Fibroblast of lung (primary cell): Measurements from ENCODE around the gene TMEM97. TPM values are rescaled to one million over a fixed set of nuclear protein-coding genes. Genes with fewer than 3 reads are reported as not detected.

Experiments used
- DNase-seq, 2 donors: peaks; one replicate each; pipeline versions ENCODE4 v3.0.0 to v3.0.0-alpha.2; 2010; ENCODE audit warnings: low read depth in 2 of 2
- H2AFZ ChIP-seq: 2 replicates; pipeline ENCODE4 v1.5.1; 2012; ENCODE audit warnings: low read length, control low read depth, inconsistent platforms
- H3K27ac ChIP-seq: 2 replicates; pipeline ENCODE4 v1.5.1; 2011; ENCODE audit warnings: low read length, control low read depth; ENCODE audit not compliant: insufficient read depth
- H3K27me3 ChIP-seq: 2 replicates; pipeline ENCODE4 v1.5.1; 2011; ENCODE audit warnings: mild to moderate bottlenecking, low read length; ENCODE audit not compliant: control insufficient read depth, insufficient read depth
- H3K36me3 ChIP-seq: 2 replicates; pipeline ENCODE4 v1.5.1; 2011; ENCODE audit warnings: low read length; ENCODE audit not compliant: control insufficient read depth, insufficient read depth
- H3K4me1 ChIP-seq: 2 replicates; pipeline ENCODE4 v1.5.1; 2011; ENCODE audit warnings: low read length; ENCODE audit not compliant: control insufficient read depth, insufficient read depth; ENCODE audit errors: extremely low read depth
- H3K4me2 ChIP-seq: 2 replicates; pipeline ENCODE4 v1.5.1; 2011; ENCODE audit warnings: low read length, control low read depth; ENCODE audit not compliant: insufficient read depth; ENCODE audit errors: extremely low read depth
- H3K4me3 ChIP-seq, 4 experiments: fragments of 200-600 bp in 1 of 4; sonication (generic) in 1 of 4; replicated peaks in 1 of 4; 2 replicates each; pipeline ENCODE4 v1.5.1; 2011 to 2016; ENCODE audit warnings: low read length in 4 of 4, low read depth in 3 of 4, mild to moderate bottlenecking in 3 of 4, control low read depth in 2 of 4, inconsistent platforms in 1 of 4, mixed read lengths in 1 of 4; ENCODE audit not compliant: insufficient read depth in 1 of 4; ENCODE audit errors: control extremely low read depth in 1 of 4
- H3K79me2 ChIP-seq: 2 replicates; pipeline ENCODE4 v1.5.1; 2012; ENCODE audit warnings: mild to moderate bottlenecking, low read length, inconsistent platforms; ENCODE audit not compliant: control insufficient read depth, insufficient read depth
- H3K9ac ChIP-seq: 2 replicates; pipeline ENCODE4 v1.5.1; 2011; ENCODE audit warnings: mild to moderate bottlenecking, low read length, control low read depth; ENCODE audit not compliant: insufficient read depth
- H3K9me3 ChIP-seq: 2 replicates; pipeline ENCODE4 v1.5.1; 2012; ENCODE audit warnings: low read depth, low read length; ENCODE audit not compliant: control insufficient read depth, insufficient read depth
- H4K20me1 ChIP-seq: 2 replicates; pipeline ENCODE4 v1.5.1; 2011; ENCODE audit warnings: low read length; ENCODE audit not compliant: control insufficient read depth, insufficient read depth; ENCODE audit errors: extremely low read depth
- CTCF ChIP-seq, 2 donors: IDR thresholded peaks in 1 of 2; conservative IDR thresholded peaks in 1 of 2; 1 replicate in 1 of 2; 2 replicates in 1 of 2; pipeline ENCODE4 v1.5.1; 2011 to 2012; ENCODE audit warnings: low read length in 2 of 2, control low read depth in 1 of 2, inconsistent platforms in 1 of 2, low read depth in 1 of 2, mild to moderate bottlenecking in 1 of 2
- EZH2 ChIP-seq: IDR thresholded peaks from 2 replicates; pipeline ENCODE4 v1.5.1; 2012; ENCODE audit warnings: low read length, control low read depth, mild to moderate bottlenecking; ENCODE audit errors: missing control alignments
- polyA plus RNA-seq, 2 donors: library from polyadenylated mRNA; depleted of rRNA in 1 of 2; stranded (reverse) in 1 of 2; unstranded in 1 of 2; fragments of >200 nt; gene quantifications; 2 replicates each; pipeline ENCODE4 v1.2.1, GENCODE V29; 2011 to 2012; ENCODE audit warnings: missing spikeins in 1 of 2
- total RNA-seq: library from RNA; depleted of rRNA; stranded (reverse); fragments of >200 nt; gene quantifications from 2 replicates; pipeline ENCODE4 v1.2.1, GENCODE V29; 2014

TMEM97 gene
- total and polyA plus RNA-seq, 2 donors (not counting 1 experiment from before 2014, with no cell fraction given), result 34.4 to 43.6 TPM

GRCh38 chr17:28350271-28350670 lies 31.3 kb downstream of the TMEM97 start:
- DNase-seq, result no peak
- Histone ChIP-seq H3K27ac (no peak overlapping the region), H3K4me2 (no peak overlapping the region), H3K4me1 (peaks cover 17% of the 10 kb centered on the region), H3K9me3 (no peaks in the 10 kb centered on the region), H3K9ac (no peak overlapping the region), H3K27me3 (no peaks in the 10 kb centered on the region), H3K79me2 (peaks cover 2% of the 10 kb centered on the region), H4K20me1 (no peaks in the 10 kb centered on the region), H3K4me3 (no peak overlapping the region), H2AFZ (no peak overlapping the region), H3K36me3 (peaks cover 38% of the 10 kb centered on the region)
- TF ChIP-seq EZH2, result no peak
- TF ChIP-seq CTCF (conservative IDR thresholded peaks at IDR 0.05 in 1 of 2, IDR thresholded peaks at IDR 0.05 in 1 of 2; ENCODE audit: low read depth in 1 of 2, low read length in 2 of 2), result no peak

DNA sequence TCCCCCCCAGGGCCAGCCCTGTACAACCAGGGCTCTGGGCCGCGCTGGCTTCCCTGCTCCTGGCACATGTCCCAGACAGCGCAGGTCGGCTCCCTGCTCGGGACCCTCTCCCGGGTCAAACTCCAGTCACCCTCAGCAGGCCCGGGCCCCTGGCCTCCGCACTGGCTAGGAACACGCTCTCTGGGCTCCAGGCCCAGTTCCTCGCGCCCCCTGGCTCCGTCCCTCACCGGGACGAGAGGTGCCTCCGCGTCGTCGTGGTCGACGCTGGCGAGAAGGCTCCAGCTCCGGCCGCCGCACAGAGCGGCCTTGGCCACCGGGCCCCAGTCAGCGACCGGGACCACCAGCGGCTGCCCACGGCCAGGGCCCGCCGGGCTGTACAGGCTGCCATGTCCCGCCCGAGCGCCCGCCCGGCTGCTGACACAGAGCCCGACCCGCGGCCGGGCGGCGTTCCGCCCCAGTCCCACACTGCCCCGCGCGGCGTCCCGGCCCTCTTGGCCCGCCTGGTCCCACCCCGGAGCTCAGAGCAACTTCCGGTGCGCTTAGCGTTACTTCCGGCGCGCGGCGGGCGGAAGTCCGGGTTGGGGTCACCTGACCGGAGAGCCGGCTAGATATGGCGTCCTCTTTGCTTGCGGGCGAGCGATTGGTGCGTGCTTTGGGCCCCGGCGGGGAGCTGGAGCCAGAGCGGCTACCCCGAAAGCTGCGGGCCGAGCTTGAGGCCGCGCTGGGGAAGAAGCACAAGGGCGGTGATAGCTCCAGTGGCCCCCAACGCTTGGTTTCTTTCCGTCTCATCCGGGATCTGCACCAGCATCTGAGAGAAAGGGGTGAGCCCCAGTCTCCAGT lies 38.3 kb downstream of the TMEM97 start, which contains the start of gene POLDIP2:
Gene POLDIP2 (minus strand): TSS at position 467 of the 840 bp plus-strand sequence. CDS start 79 bp downstream, at position 388.
- Histone ChIP-seq H3K4me2 (peak within 1 kb of the TSS; percentile 97), H3K79me2 (peaks cover 29% of the 10 kb centered on the region), H3K4me3 (peak within 1 kb of the TSS; percentile 82 to 99 (median 94)), H4K20me1 (no peaks in the 10 kb centered on the region), H3K36me3 (peaks cover 18% of the 10 kb centered on the region), H3K9ac (peak within 1 kb of the TSS; percentile 94), H3K4me1 (peaks cover 15% of the 10 kb centered on the region), H3K27me3 (no peaks in the 10 kb centered on the region), H2AFZ (peak within 1 kb of the TSS; percentile 87), H3K9me3 (no peaks in the 10 kb centered on the region), H3K27ac (peak within 1 kb of the TSS; percentile 93)
- TF ChIP-seq EZH2 (no peak), CTCF (conservative IDR thresholded peaks at IDR 0.05 in 1 of 2, IDR thresholded peaks at IDR 0.05 in 1 of 2; ENCODE audit: low read depth in 1 of 2, low read length in 2 of 2) (no peak)
- DNase-seq, result peak; percentile 93 to 94

DNA sequence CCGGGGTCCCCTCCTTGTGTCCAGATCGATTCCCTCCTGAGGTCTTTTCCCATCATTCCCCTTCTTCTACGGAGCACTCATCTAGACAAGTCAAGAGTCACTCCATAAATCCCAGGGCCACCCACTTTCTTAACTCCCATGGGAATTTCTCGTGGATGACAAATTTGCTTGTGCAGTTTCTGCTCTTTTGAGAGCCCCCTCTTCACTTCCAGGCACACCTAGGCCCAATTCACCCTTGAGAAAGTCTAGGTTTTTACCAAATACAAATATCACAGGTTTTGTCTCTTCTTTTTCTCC lies 38.8 kb downstream of the TMEM97 start:
- no peaks in the 10 kb centered on the region for H3K27me3 ChIP-seq
- DNase-seq, result no peak
- peak overlapping the region; percentile 87 for H3K27ac ChIP-seq
- peaks cover 29% of the 10 kb centered on the region for H3K79me2 ChIP-seq
- TF ChIP-seq EZH2, result no peak
- no peak for TF ChIP-seq CTCF (conservative IDR thresholded peaks at IDR 0.05 in 1 of 2, IDR thresholded peaks at IDR 0.05 in 1 of 2; ENCODE audit: low read depth in 1 of 2, low read length in 2 of 2)
- H3K4me2 ChIP-seq, result peak overlapping the region; percentile 76
- H3K4me3 ChIP-seq, result peak overlapping the region; percentile 82 to 99 (median 94)
- H3K36me3 ChIP-seq, result peaks cover 17% of the 10 kb centered on the region
- H2AFZ ChIP-seq, result peak overlapping the region; percentile 87
- peak overlapping the region; percentile 94 for H3K9ac ChIP-seq
- H3K9me3 ChIP-seq, result no peaks in the 10 kb centered on the region
- peaks cover 15% of the 10 kb centered on the region for H3K4me1 ChIP-seq
- no peaks in the 10 kb centered on the region for H4K20me1 ChIP-seq
